Spinal cord (tissue), 10 donors: ENCODE data around the gene AEBP1. TPM values are rescaled to one million over a fixed set of nuclear protein-coding genes. Genes with fewer than 3 reads are reported as not detected.

Experiments used
- DNase-seq, 6 donors: peaks; one replicate each; pipeline versions ENCODE4 v3.0.0 to v3.0.0-alpha.2; 2013 to 2015; ENCODE audit warnings: low spot score in 6 of 6, low read depth in 4 of 6
- H3K27ac ChIP-seq: one replicate; pipeline ENCODE4 v1.5.1; 2013; ENCODE audit warnings: low read depth, low read length, control low read depth
- H3K27me3 ChIP-seq: one replicate; pipeline ENCODE4 v1.6.1; 2013; ENCODE audit warnings: low read length; ENCODE audit not compliant: control insufficient read depth, insufficient read depth
- H3K36me3 ChIP-seq: one replicate; pipeline ENCODE4 v1.6.1; 2013; ENCODE audit warnings: low read length; ENCODE audit not compliant: control insufficient read depth, insufficient read depth
- H3K4me1 ChIP-seq: one replicate; pipeline ENCODE4 v1.6.1; 2013; ENCODE audit warnings: low read length; ENCODE audit not compliant: control insufficient read depth, insufficient read depth
- H3K4me3 ChIP-seq: one replicate; pipeline ENCODE4 v1.5.1; 2013; ENCODE audit warnings: low read depth, low read length, control low read depth
- H3K9me3 ChIP-seq: one replicate; pipeline ENCODE4 v1.6.1; 2013; ENCODE audit warnings: low read length; ENCODE audit not compliant: control insufficient read depth, insufficient read depth
- WGBS: methylation state at CpG from one replicate; pipeline ENCODE4 v1.1.5; 2013; ENCODE audit warnings: missing lambda C conversion rate; ENCODE audit not compliant: insufficient coverage; 5-methylcytosine and 5-hydroxymethylcytosine counted together
- polyA plus RNA-seq, 2 donors: library from polyadenylated mRNA; unstranded; fragments of 120-200 nt; gene quantifications; one replicate each; pipeline ENCODE4 v1.2.1, GENCODE V29; 2013; ENCODE audit not compliant: insufficient read length in 2 of 2
- total RNA-seq, 2 donors: library from RNA; depleted of rRNA in 1 of 2; stranded (reverse); fragments of 120-200 nt in 1 of 2; fragments of >200 nt in 1 of 2; gene quantifications; one replicate each; pipeline versions ENCODE4 v1.2.3 to v1.2.4, GENCODE V29; 2013 to 2014
- donor health status: healthy.

Gene AEBP1
- total and polyA plus RNA-seq, 4 donors: 39.9 to 102 (median 72.2) TPM

DNA sequence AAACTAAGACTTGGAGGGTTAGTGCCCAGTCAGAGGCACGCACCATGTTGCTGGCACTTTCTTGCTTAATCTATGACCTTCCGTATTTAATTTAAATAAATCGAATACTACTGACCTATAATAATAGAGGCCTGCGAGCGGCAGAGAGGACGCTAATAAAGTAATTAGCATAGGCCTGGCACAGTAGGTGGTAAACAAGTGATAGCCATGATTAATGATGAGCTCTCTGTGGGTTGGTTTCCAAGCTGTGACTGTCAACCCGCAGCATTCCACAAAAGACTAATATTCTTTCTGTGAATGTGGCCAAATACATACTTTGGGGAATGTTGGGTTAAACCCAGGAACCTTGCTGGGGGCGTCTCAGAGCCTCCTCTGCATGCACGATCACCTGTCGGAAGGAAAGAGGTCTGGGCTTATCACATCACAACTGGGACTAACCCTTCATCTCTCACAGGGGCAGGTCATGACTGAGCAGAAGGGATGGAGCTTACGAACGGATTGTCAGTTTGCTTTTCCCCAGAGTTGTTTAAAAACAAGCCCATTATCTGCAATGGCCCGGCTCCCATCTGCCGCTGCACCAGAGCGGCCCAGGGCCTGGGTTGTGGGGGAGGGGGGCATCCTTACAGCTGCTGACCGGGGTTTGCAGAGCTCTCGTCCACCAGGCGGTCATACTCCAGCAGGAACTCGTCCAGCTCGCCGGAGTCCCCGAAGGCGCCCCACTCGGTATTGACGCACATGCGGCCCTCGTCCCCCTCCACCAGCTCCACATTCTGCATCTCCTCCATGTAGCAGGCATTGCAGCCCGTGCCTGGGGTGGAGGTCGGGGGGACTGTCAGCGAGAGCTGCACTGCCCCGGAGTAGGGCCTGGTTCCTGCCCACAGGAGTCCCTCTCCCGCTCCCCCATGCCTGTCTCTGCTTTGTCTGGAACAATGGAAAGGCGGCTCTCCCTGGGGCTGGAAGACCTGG lies 43.2 kb downstream of the AEBP1 start:
- peak in 2 of 6 donors; percentile 23 to 70 for DNase-seq
- Histone ChIP-seq H3K27ac (no peak overlapping the region), H3K4me1 (peaks cover 37% of the 10 kb centered on the region)

DNA sequence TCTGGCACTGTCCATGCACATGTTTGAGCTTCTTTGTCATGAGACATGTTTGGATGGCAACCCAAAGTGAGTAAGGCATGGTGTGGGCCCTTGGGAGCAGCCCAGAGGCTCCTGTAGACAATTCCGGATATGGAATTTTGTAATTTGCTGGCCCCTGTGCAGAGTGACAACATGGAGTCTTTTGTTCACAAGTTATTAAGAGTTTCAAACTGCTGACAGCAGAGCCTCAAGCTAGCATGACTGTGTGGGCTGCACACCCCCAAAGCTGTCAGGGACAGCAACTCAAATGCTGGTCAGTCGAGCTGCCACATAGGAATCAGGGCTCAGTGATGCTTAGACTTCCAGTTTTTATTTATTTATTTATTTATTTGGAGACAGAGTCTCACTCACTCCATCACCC lies 44.0 kb downstream of the AEBP1 start:
- H3K27ac ChIP-seq: no peak overlapping the region

More for the DNA sequence above, 43.2 kb downstream of the AEBP1 start:
- WGBS: 37% methylated on average over 19 of the region's 33 CpGs
- Histone ChIP-seq H3K36me3 (peaks cover 11% of the 10 kb centered on the region), H3K27me3 (peaks cover 13% of the 10 kb centered on the region), H3K4me3 (no peak overlapping the region), H3K9me3 (no peaks in the 10 kb centered on the region)

DNA sequence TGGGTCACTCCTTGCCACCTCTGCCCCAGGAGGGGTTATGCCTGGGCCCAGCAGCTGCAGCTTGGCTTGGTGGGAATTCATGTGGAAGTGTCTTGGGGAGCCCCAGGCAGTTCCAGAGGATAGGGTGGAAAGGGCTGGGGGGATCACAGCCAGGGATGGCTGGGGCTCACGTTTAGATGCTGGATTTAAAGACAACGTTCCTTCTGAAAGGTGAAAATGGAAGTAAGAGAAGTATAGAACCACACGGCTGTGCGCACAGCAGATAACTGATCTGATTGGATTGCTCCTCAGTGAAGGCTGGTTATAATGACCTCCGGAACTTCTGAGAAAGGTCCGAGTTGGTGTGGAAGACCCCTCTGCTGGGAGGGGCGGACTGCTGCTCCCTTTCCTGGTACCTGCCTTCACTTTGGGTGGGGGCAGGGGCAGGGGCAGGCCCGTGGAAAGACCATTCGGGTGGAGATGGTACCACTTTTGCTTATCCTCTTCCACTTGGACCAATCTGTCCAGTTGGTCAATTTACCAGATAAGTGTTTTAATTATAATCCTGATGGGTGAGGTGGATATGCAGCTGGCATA lies 44.9 kb downstream of the AEBP1 start:
- 88% methylated on average over 7 of the region's 9 CpGs for WGBS
- Histone ChIP-seq H3K4me3 (no peak overlapping the region), H3K4me1 (peaks cover 35% of the 10 kb centered on the region), H3K36me3 (peaks cover 11% of the 10 kb centered on the region), H3K27ac (no peak overlapping the region), H3K27me3 (peaks cover 13% of the 10 kb centered on the region), H3K9me3 (no peaks in the 10 kb centered on the region)
- DNase-seq: no peak

More for the DNA sequence above, 44.0 kb downstream of the AEBP1 start:
- no peak for DNase-seq
- WGBS: 78% methylated on average over 1 of the region's 2 CpGs
- no peak overlapping the region for H3K4me3 ChIP-seq
- peaks cover 11% of the 10 kb centered on the region for H3K36me3 ChIP-seq
- peaks cover 37% of the 10 kb centered on the region for H3K4me1 ChIP-seq
- H3K27me3 ChIP-seq: peaks cover 13% of the 10 kb centered on the region
- no peaks in the 10 kb centered on the region for H3K9me3 ChIP-seq

- peak in 1 of 6 donors; percentile 20 for DNase-seq
- H3K36me3 ChIP-seq: peaks cover 7% of the 10 kb centered on the region
- no peak overlapping the region for H3K27ac ChIP-seq
- H3K4me3 ChIP-seq: no peak overlapping the region
- WGBS: 90% methylated on average over 12 of the region's 18 CpGs
- H3K9me3 ChIP-seq: no peaks in the 10 kb centered on the region
- peaks cover 27% of the 10 kb centered on the region for H3K4me1 ChIP-seq
- peaks cover 10% of the 10 kb centered on the region for H3K27me3 ChIP-seq
These were observed 45.7 kb downstream of the AEBP1 start for GRCh38 chr7:44149571-44150465.

GRCh38 chr7:44150466-44150832 lies 46.3 kb downstream of the AEBP1 start:
- 73% methylated on average over 5 of the region's 5 CpGs for WGBS
- Histone ChIP-seq H3K36me3 (peaks cover 5% of the 10 kb centered on the region), H3K9me3 (no peaks in the 10 kb centered on the region), H3K27me3 (peaks cover 3% of the 10 kb centered on the region), H3K4me1 (peaks cover 21% of the 10 kb centered on the region), H3K4me3 (no peak overlapping the region), H3K27ac (no peak overlapping the region)
- no peak for DNase-seq

GRCh38 chr7:44150966-44151941 lies 47.1 kb downstream of the AEBP1 start:
- 81% methylated on average over 16 of the region's 16 CpGs for WGBS
- H3K27ac ChIP-seq: no peak overlapping the region

GRCh38 chr7:44151956-44152355 lies 47.8 kb downstream of the AEBP1 start:
- Histone ChIP-seq H3K4me3 (no peak overlapping the region), H3K36me3 (peaks cover 5% of the 10 kb centered on the region), H3K27ac (no peak overlapping the region), H3K4me1 (peaks cover 8% of the 10 kb centered on the region), H3K27me3 (no peaks in the 10 kb centered on the region), H3K9me3 (no peaks in the 10 kb centered on the region)
- DNase-seq: no peak
- 89% methylated on average over 8 of the region's 9 CpGs for WGBS

More at GRCh38 chr7:44150966-44151941, 47.1 kb downstream of the AEBP1 start:
- no peak for DNase-seq
- Histone ChIP-seq H3K9me3 (no peaks in the 10 kb centered on the region), H3K27me3 (no peaks in the 10 kb centered on the region), H3K36me3 (peaks cover 5% of the 10 kb centered on the region), H3K4me3 (no peak overlapping the region), H3K4me1 (peaks cover 14% of the 10 kb centered on the region)

DNA sequence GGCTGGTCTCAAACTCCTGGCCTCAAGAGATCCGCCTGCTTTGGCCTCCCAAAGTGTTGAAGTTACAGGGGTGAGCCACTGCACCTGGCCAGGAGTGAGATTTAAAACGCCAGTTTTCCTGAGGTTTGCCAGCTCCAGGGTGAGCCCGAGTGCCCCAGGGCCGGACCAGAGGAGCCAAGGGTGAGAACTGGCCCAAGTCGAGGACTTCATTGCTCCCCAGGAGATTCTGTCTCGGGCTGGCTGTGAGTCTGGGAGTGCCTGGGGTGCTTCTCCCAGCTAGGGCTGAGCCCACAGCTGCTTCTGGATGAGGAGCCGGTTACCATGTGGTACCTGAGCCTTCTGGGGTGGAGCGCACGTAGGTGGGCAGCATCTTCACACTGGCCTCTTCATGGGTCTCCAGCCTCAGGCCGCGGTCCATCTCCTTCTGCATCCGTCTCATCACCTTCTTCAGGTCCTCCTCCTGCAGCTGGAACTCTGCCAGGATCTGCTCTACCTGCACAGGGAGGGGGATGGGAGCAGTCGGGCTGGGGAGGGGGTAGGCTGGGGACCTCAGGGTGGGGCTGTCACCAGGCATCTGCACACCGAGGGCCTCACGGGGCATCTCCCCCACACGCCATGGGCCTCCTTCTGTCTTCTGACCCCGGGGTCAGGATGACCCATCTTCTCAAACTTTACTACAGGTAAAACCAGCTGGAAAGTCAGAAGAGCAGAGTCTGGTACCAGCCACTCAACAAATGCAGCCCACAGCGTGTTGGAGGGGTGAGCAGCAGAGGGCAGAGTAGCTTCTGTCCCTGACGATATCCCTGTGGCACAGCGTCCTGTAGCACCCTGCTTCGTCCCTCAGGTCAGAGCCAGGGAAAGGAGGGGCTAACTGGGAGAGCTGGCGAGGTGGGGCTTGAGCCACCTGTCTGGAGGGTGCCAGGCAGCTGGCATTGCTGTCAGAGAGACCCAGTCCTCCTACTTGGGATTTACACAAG lies 49.1 kb downstream of the AEBP1 start:
- H3K9me3 ChIP-seq: no peaks in the 10 kb centered on the region
- H3K36me3 ChIP-seq: peaks cover 5% of the 10 kb centered on the region
- H3K4me3 ChIP-seq: no peak overlapping the region
- WGBS: 78% methylated on average over 18 of the region's 22 CpGs
- no peak for DNase-seq
- H3K27ac ChIP-seq: no peak overlapping the region
- no peaks in the 10 kb centered on the region for H3K27me3 ChIP-seq
- H3K4me1 ChIP-seq: peaks cover 6% of the 10 kb centered on the region
